Endothelial cell of umbilical vein (primary cell): ENCODE data around the gene WDHD1. TPM values are rescaled to one million over a fixed set of nuclear protein-coding genes. Genes with fewer than 3 reads are reported as not detected.
"Not testable (repeated sequence)": the region's sequence is repeated elsewhere in the genome, so short reads cannot be mapped to it uniquely, and the experiment has no call there.

Experiments
- BruUV-seq: library from RNA; stranded (reverse); fragments of 400-500 nt; replicated peaks from 2 replicates; lab custom pipeline; 2021; lab: Mats Ljungman, UMichigan
- CTCF ChIA-PET: fragments of 300-600, 350-600 bp; sonication (Branson Sonifier 250); formaldehyde crosslinking; loops from one replicate; lab custom pipeline; 2021; ENCODE audit warnings: antibody characterized with exemption, inconsistent platforms; lab: Charles Lee
- POLR2A ChIA-PET: fragments of 300-600, 350-600 bp; sonication (Branson Sonifier 250); formaldehyde crosslinking; loops from one replicate; lab custom pipeline; 2021; ENCODE audit warnings: antibody characterized with exemption, inconsistent platforms; lab: Charles Lee
- DNase-seq: peaks from one replicate; pipeline ENCODE4 v3.0.0-alpha.2; 2011; ENCODE audit warnings: low read depth, low spot score
- FAIRE-seq: peaks from 2 replicates; lab custom pipeline; 2011; peaks lifted over from hg19 to GRCh38; lab: Jason Lieb, UNC
- H2AFZ ChIP-seq: 2 replicates; pipeline ENCODE4 v1.6.0; 2012; ENCODE audit warnings: low read depth, low read length, control low read depth, inconsistent platforms
- H3K27ac ChIP-seq: 2 replicates; pipeline ENCODE4 v1.5.1; 2011; ENCODE audit warnings: low read depth, mild to moderate bottlenecking, control low read depth, low read length, moderate library complexity; ENCODE audit not compliant: insufficient read depth
- H3K27me3 ChIP-seq, 2 experiments: 2 replicates each; pipeline versions ENCODE4 v1.6.0 to v1.6.1; 2011; ENCODE audit warnings: low read length in 2 of 2, mixed read lengths in 1 of 2; ENCODE audit not compliant: control insufficient read depth in 2 of 2, insufficient read depth in 2 of 2
- H3K36me3 ChIP-seq, 2 experiments: 2 replicates in 1 of 2; 3 replicates in 1 of 2; pipeline ENCODE4 v1.5.1; 2011; ENCODE audit warnings: low read length in 2 of 2, mild to moderate bottlenecking in 1 of 2, moderate library complexity in 1 of 2; ENCODE audit not compliant: control insufficient read depth in 2 of 2, insufficient read depth in 2 of 2; ENCODE audit errors: extremely low read depth in 1 of 2
- H3K4me1 ChIP-seq: 3 replicates; pipeline ENCODE4 v1.5.1; 2011; ENCODE audit warnings: mild to moderate bottlenecking, low read length; ENCODE audit not compliant: control insufficient read depth, insufficient read depth; ENCODE audit errors: extremely low read depth
- H3K4me2 ChIP-seq: 2 replicates; pipeline ENCODE4 v1.6.1; 2011; ENCODE audit warnings: low read length, control low read depth, mixed read lengths; ENCODE audit not compliant: insufficient read depth
- H3K4me3 ChIP-seq, 3 experiments: fragments of 200-600 bp in 1 of 3; sonication (generic), shearing (Covaris generic) in 1 of 3; replicated peaks in 1 of 3; 2 replicates each; pipeline ENCODE4 v1.5.1; 2011 to 2016; ENCODE audit warnings: control low read depth in 3 of 3, low read length in 3 of 3, mild to moderate bottlenecking in 2 of 3, inconsistent platforms in 1 of 3, low read depth in 1 of 3, moderate library complexity in 1 of 3; ENCODE audit not compliant: insufficient read depth in 1 of 3
- H3K79me2 ChIP-seq: 2 replicates; pipeline ENCODE4 v1.6.0; 2012; ENCODE audit warnings: low read length, inconsistent platforms; ENCODE audit not compliant: control insufficient read depth, insufficient read depth
- H3K9ac ChIP-seq: replicated peaks from 2 replicates; pipeline ENCODE3; 2011; ENCODE audit warnings: low read length, control low read depth; ENCODE audit not compliant: insufficient read depth; ENCODE audit errors: extremely low read depth
- H3K9me1 ChIP-seq: replicated peaks from 3 replicates; pipeline ENCODE4 v1.6.0; 2011; ENCODE audit warnings: mild to moderate bottlenecking, low read length; ENCODE audit not compliant: control insufficient read depth, insufficient read depth; ENCODE audit errors: extremely low read depth
- H3K9me3 ChIP-seq: replicated peaks from 2 replicates; pipeline ENCODE4 v1.5.1; 2012; ENCODE audit warnings: low read length, inconsistent platforms; ENCODE audit not compliant: control insufficient read depth, insufficient read depth
- H4K20me1 ChIP-seq: replicated peaks from 2 replicates; pipeline ENCODE3; 2011; ENCODE audit warnings: mild to moderate bottlenecking, low read length; ENCODE audit not compliant: control insufficient read depth, insufficient read depth; ENCODE audit errors: extremely low read depth
- FOS ChIP-seq: IDR thresholded peaks from 2 replicates; pipeline ENCODE4 v1.6.1; 2011; ENCODE audit warnings: mild to moderate bottlenecking, low read length, moderate library complexity, borderline replicate concordance; ENCODE audit not compliant: insufficient read depth
- POLR2AphosphoS5 ChIP-seq: IDR thresholded peaks from 2 replicates; pipeline ENCODE4 v1.6.1; 2012; ENCODE audit warnings: low read depth, mild to moderate bottlenecking, control low read depth, low read length, moderate library complexity; ENCODE audit not compliant: insufficient read depth
- dilution Hi-C: fragments of 300-500 bp; cut with MboI; formaldehyde crosslinking; loops from one replicate; pipeline ENCODE4 v1.15.0; 2019; ENCODE audit warnings: low sequenced_read_pairs; ENCODE audit not compliant: extremely low pct_ligation_motif_present
- intact Hi-C: fragments of 100-400 bp; cut with micrococcal nuclease; formaldehyde crosslinking; loops from one replicate; pipeline ENCODE4 v1.10.0; 2022
- polyA plus RNA-seq, 4 experiments: library from polyadenylated mRNA; depleted of rRNA in 3 of 4; stranded (reverse) in 3 of 4; unstranded in 1 of 4; fragments of >200 nt; gene quantifications; 2 replicates each; pipeline versions ENCODE4 v1.2.1 to v1.2.3, GENCODE V29; 2011 to 2012; ENCODE audit warnings: missing spikeins in 1 of 4
- total RNA-seq: library from RNA; stranded (reverse); gene quantifications from 2 replicates; pipeline ENCODE4 v1.2.3, GENCODE V29; 2021
- TF ChIP-seq, protein P1 (sequence below): IDR thresholded peaks from 2 replicates; pipeline ENCODE4 v1.6.1; 2011; ENCODE audit not compliant: insufficient read depth, insufficient read length

Gene WDHD1
- total and polyA plus RNA-seq, 2 donors (not counting 3 experiments of a cell fraction or from before 2014, with no cell fraction given): 3.1 to 22.5 TPM

DNA sequence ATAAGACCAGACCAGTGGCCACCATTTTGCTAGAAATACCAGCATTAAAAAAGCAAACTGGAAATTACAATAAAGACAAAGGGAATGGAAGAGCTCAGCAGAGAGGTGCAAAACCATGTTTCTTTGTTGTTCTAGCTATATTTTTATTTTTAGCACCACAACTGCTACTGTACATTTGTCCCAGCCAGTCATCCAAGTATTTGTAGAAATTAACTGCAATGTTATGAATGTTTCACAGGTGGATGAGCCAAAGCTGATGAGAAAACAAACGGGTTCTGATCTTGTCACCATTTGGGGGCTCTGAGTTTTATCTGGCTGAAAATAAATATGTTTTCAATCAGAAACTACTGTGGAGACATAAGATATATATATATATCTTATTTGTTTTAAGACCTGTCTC lies 99.3 kb downstream of the WDHD1 start:
- BruUV-seq: no TSS peak
- no peaks in the 10 kb centered on the region for H3K9me1 ChIP-seq
- ChIA-PET POLR2A (no interaction called here), CTCF (no interaction called here)
- H3K4me2 ChIP-seq: no peak overlapping the region
- FAIRE-seq: no peak
- intact Hi-C loops (no loop called here), dilution Hi-C loops (no loop called here)
- no peaks in the 10 kb centered on the region for H3K4me1 ChIP-seq
- H3K79me2 ChIP-seq: no peaks in the 10 kb centered on the region
- H3K9me3 ChIP-seq: no peaks in the 10 kb centered on the region
- H3K27me3 ChIP-seq: no peaks in the 10 kb centered on the region
- no peak overlapping the region for H3K9ac ChIP-seq
- H3K27ac ChIP-seq: no peak overlapping the region
- no peaks in the 10 kb centered on the region for H4K20me1 ChIP-seq
- H3K36me3 ChIP-seq: no peaks in the 10 kb centered on the region
- DNase-seq: no peak
- H3K4me3 ChIP-seq: no peak overlapping the region
- TF ChIP-seq, protein P1, sequence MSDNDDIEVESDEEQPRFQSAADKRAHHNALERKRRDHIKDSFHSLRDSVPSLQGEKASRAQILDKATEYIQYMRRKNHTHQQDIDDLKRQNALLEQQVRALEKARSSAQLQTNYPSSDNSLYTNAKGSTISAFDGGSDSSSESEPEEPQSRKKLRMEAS: no peak
- no peak for TF ChIP-seq POLR2AphosphoS5
- TF ChIP-seq FOS: no peak
- H2AFZ ChIP-seq: no peak overlapping the region

DNA sequence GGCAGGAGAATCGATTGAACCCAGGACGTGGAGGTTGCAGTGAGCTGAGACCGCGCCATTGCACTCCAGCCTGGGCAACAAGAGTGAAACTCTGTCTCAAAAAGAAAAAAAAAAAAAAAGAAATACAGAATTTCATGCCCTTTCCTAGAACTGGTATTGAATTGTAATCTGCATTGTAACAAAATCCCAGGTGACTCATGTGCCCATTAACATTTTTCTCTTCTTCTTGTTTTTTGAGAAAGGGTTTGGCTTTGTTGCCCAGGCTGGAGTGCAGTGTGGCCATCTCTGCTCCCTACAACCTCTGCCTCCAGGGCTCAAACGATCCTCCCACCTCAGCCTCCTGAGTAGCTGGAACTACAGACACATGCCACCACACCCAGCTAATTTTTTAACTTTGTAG lies 100.3 kb downstream of the WDHD1 start:
- H3K27me3 ChIP-seq, DNase-seq, H3K4me3 ChIP-seq, H3K4me1 ChIP-seq, H3K4me2 ChIP-seq, BruUV-seq, H3K79me2 ChIP-seq, H3K9me3 ChIP-seq, intact Hi-C loops, H4K20me1 ChIP-seq, H3K36me3 ChIP-seq, dilution Hi-C loops, H3K9ac ChIP-seq, H2AFZ ChIP-seq, CTCF ChIA-PET, FAIRE-seq, H3K9me1 ChIP-seq, H3K27ac ChIP-seq: not testable (repeated sequence)
- POLR2A ChIA-PET: interaction anchor here (0.7 kb wide), 1 partner anchor 11 kb away, joined by 5 read pairs; no protein-coding TSS in a partner anchor
